GM19025 (cell line): ENCODE results near the gene MTHFD1L.

ENCODE experiments used
- ATAC-seq: cut with Tn5 transposase; IDR thresholded peaks from one replicate; pipeline ENCODE4 v1.9.1; 2021; ENCODE audit warnings: mild to moderate bottlenecking, low read depth, moderate library complexity; ENCODE audit not compliant: unreplicated experiment

Gene MTHFD1L

DNA sequence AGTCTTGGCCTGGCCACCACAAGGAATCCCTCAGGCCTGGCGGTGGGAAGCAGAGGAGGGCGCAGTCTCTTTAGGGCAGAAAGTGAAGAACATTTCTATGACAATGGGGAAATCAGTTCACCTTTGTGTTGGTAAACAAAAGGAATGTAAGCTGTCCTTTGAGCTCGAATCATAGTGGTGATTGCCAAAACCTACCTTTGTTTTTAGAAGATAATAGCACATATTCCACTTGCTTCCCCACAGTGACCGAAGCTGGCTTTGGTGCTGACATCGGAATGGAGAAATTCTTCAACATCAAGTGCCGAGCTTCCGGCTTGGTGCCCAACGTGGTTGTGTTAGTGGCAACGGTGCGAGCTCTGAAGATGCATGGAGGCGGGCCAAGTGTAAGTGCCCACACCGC lies 144.1 kb downstream of the MTHFD1L start:
- no peak for ATAC-seq

DNA sequence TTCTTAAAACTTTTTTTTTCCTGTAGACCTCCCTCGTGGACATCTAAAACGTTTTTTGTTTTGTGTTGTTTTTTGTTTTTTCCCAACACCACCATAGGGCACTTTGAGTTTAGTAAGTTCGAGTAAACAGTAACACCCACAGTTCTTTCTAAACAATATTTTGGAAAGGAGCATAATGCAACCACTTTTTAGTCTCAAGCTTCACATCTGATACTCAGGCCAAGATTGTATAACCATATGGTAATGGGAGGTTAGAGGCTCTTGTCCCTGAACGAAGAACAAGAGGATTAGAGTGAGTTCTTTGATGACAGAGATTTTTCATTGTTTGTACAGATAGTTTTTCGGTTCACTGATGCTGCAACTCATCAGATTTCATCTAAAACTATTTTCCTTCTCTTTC lies 144.6 kb downstream of the MTHFD1L start:
- no peak for ATAC-seq

DNA sequence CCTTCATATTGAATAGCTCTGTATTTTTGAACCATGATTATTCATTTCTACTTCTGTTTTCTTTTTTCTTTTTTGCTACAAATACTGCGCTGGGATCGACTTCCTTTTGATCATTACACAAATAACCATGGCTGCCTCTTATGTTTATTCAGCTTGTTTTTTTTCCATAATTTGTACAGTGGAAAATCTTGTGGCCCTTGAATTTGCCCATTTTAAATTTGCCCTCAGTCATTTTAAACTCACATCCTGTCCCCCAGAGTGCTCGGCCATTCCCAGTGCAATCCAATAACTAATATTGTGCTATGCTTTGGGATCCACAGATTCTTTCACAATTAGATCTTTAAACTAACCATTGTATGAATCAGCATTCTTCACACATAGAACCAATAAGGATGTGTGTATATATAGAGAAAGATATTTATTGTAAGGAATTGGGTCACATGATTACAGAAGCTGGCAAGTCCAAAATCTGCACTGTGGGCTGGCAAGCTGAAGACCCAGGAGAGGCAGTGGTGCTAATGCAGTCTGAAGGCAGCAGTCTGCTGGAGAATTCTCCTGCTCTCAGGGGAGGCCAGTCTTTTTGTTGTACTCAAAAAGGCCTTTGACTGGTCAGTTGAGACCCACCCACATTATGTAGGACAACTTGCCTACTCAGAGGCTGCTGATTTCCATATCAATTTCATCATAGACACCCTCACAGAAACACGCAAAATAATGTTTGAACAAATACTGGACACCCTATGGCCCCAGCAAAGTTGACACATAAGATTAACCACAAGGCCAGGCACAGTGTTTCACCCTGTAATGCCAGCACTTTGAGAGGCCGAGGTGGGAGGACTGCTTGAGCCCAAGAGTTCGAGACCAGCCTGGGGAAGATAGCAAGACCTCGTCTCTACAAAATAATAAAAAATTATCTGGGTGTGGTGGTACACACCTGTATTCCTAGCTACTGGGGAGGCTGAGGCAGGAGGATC lies 147.1 kb downstream of the MTHFD1L start:
- ATAC-seq: no peak

DNA sequence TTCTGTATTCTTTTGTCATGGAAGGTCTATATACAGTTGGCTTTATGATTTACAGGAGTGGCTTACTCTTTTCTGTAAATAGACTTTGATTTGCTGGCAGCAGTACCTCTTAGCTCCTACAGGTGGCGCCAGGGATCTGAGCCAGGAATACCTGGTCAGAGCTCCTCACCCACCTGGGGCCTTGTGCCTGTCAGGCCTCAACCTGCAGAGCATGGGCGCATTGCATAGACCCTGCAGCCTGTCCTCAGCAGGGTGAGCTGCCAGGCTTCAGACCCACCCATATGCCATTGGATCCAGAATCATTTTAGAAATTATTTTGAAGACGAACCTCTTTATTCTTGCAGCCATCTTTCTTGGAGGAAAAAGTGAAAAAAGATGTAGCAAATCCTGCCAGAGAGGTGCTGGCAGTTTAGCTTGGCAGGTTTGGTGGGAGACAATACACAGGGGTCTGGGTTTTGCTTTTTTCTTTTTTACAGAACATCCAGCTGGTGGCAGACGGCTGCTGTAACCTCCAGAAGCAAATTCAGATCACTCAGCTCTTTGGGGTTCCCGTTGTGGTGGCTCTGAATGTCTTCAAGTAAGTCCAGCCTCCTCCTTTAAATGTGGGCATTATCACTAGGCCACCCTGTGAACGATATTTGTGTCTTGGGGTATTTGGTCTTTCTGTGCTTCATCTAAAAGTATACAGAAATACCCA lies 149.1 kb downstream of the MTHFD1L start:
- ATAC-seq: peak; percentile 62

DNA sequence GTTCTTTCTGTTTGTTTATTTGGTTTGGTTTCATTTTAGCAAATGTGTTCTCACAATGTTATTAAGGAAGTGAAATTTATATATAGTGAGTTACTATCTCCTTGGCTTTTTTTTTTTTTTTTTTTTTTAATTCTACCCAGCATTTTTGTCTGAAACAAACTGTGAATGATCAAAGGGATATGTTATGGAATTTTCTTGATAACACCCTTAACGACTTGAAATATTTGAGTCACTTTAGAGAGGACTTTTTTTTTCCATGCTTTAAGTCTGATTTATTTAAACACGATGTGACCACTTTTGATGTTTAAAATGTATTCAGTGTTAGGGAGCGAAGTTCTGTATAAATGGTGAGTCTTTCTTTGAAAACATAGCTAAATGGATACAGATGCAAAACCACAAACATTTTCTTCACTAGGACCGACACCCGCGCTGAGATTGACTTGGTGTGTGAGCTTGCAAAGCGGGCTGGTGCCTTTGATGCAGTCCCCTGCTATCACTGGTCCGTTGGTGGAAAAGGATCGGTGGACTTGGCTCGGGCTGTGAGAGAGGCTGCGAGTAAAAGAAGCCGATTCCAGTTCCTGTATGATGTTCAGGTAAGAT lies 149.7 kb downstream of the MTHFD1L start:
- ATAC-seq: no peak

DNA sequence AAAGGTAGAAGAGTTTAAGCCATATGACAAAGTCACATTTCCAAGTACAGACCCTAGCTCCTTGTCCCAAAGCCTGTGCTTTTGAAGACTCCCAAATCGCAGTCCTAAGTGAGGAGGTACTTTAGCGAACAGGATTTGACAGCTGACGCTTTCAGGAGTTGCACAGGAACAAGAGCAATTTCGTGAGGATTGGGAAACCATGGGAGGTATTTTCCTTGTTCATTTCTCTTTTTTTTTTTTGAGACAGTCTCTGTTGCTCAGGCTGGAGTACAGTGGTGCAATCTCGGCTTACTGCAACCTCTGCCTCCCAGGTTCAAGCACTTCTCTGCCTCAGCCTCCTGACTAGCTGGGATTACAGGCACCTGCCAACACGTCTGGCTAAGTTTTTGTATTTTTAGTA lies 150.6 kb downstream of the MTHFD1L start:
- ATAC-seq: no peak

DNA sequence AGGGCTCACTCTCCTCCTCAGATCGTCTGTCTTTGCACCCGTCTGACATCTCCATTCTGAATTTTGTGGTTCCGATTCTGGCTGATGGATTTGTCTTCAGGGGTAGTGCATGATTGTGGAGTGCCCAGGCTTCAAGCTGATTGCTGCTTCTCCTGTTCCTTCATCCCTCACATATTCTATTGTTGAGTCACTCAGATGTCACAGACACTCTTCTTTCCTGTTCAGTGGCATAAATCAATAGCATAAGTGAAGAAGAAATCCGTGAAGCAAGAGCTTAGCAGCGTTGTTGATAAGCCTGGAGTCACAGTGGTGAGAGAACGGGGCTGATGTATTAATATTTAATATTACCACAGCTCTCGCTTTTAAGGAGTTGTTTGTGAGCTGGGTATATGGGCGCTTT lies 152.5 kb downstream of the MTHFD1L start:
- ATAC-seq: no peak

DNA sequence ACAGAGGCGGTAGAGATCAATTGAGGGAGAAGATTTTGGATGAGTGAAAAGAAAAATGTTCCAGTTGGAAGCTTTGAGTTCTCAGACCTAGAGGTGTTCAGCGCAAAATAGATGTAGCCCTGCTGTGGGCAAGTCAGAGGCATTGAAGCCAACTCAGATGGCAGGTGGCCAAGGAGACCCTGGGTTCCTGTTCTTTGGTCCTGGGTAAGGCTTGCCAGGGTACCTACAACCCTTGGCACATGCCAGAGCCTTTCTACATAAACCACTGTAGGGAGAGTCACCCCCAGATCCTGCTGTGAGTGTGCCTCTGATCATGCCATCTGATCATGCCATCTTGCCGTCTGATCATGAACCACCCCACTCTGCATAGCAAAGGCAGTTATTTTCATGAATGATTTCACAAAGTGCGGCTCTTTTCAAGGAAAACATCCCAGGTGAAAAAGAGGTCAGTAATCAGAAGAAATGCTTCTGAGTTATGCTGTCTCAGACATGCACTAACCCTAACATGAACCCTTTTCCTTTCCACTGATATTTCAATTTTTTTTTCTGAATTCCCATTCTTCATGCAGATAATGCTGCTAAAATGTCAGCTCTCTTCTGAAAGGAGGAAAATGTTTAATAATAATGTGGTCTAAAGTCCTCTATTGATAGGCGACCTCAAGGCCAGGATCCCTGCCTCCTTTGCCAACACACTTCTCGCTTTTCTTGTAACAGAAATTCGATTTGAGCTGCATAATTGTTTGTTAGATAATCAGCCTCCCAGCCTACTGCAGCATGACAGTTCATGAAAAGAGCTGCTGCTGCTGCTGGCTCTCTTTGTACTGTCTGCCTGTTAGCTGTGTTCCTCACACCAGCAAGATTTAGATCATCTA lies 153.6 kb downstream of the MTHFD1L start:
- ATAC-seq: no peak

DNA sequence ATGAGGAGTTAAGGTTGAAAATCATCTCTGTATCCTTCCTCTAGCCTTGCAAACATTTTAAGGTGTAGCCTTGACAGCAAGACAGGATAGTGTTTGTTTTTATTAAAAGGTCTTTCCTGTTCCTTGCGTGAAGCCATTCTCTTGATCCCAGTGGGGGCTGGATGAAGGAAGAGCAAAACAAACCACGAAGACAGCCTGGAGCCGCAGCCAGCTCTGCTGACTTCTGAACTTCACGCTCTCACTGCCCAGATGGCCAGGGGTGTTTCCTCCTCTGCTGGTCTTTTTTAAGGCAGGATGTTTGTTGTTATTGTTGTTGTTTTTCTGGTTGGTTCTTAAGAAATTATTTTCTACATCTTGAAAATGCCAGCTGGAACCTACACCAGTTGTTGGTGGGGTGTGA lies 156.4 kb downstream of the MTHFD1L start:
- no peak for ATAC-seq

DNA sequence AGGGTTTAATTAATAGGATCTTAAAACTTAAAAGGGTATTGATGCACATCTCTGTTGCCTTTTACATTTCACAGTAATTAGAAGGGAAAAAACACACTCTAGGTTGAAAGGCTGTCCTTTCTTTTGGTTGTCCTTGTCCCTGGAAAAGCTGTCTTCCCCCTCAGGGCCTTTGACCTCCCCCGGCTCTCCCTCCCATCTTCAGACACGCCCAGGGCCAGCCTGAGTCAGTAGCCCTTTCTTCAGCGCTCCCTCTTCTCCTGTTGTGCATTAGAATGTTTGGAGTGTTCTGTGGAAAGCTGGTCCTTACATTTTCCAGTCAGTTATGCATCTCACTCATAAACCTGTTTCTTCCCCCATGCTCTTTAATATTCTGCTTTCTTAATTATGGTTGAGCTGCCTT lies 157.0 kb downstream of the MTHFD1L start:
- no peak for ATAC-seq

DNA sequence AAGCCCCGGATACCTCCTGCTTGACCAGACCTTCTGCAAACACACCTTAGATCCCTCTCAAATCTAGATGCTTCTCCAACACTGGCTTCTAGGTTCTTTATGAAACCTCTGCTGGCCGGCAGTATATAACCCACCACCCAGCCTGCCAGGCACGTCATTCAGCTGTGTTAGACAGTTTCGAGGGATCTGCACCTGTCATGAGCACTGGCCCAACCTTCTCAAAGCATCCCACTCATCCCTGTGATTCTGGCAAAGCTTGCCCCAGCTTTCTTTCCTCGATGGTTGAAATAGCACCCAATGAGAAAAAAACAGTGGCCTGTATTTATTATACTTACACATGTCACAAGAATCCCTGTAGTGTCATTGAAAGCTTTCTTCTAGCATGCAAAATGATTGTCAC lies 157.8 kb downstream of the MTHFD1L start:
- ATAC-seq: no peak

DNA sequence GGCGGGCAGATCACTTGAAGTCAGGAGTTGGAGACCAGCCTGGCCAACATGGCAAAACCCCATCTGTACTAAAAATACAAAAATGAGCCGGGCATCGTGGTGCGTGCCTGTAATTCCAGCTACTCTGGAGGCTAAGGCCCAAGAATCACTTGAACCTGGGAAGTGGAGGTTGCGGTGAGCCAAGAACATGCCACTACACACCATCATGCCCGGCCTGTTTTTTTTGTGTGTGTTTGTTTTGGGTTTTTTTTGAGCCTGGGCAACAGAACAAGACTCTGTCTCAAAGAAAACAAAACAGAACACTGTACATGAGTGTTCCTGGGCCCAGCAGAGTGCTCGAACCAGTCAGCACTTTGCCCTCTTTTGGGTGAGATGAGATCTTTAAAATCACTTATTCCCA lies 159.1 kb downstream of the MTHFD1L start:
- ATAC-seq: no peak

DNA sequence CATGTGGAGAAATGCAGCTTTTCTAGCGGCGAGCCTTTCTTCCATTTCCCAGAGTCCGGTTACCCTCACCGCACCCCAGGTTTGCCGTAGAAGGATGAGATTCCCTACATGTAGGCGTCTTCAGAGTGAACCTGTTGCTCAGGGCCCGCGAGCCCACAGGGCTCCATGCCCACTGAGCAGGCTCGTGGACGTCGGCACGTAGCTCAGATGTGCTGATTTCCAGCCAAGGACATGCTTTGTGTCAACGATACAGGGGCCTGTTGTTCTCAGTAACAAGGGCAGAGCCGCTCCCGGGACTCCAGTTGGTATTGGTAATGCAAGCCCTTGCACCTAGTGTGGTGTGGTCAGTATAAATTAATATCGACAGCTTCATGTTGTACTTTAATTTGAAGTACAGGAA lies 159.6 kb downstream of the MTHFD1L start:
- ATAC-seq: no peak

DNA sequence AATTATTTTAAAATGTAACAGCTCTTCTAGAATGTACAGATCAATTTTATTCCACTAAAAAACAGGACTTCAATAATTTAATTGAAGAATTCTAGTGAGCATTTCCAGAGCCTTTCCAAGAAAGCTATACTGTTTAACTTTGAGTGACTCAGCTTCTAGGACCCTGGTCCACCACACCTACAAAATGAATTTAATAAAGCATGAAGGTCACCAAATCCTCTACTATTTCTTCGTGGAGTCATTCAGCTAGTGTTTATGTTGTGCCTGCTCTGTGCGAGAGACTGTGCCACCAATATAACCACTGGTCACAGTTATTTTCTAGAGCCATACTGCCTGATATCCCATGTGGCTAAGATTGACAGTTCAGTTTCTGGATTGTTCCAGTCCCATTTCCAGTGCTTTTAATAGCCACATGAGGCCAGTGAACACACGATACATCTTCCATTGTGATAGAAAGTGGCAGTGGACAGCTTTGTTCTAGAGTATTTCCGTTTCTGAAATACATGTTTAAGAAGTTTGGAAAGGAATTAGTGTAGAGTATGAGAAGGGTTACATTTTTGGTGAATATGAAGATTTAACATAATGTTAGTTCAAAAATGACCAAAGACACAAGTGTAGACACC lies 160.7 kb downstream of the MTHFD1L start:
- no peak for ATAC-seq

DNA sequence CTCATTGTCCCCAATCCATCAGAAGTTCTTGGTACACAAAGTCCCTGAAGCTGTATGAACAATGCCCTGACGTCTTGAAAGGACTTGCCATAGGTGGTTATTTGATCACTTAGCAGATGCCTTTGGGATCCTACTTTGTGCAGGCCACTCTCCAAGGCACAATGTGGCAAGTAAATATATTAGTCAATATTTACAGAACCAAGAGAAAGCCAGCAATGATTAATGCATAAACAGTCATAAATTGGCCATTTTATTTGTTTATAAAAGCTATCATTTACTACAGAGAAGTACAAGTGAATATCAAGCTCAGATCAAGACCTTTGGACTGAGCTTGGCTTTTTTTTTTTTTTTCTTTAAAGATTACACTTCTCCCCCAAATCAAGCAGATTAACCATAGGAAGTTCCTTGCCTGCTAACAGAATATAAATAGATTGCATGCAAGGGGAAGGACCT lies 161.8 kb downstream of the MTHFD1L start:
- ATAC-seq: no peak

DNA sequence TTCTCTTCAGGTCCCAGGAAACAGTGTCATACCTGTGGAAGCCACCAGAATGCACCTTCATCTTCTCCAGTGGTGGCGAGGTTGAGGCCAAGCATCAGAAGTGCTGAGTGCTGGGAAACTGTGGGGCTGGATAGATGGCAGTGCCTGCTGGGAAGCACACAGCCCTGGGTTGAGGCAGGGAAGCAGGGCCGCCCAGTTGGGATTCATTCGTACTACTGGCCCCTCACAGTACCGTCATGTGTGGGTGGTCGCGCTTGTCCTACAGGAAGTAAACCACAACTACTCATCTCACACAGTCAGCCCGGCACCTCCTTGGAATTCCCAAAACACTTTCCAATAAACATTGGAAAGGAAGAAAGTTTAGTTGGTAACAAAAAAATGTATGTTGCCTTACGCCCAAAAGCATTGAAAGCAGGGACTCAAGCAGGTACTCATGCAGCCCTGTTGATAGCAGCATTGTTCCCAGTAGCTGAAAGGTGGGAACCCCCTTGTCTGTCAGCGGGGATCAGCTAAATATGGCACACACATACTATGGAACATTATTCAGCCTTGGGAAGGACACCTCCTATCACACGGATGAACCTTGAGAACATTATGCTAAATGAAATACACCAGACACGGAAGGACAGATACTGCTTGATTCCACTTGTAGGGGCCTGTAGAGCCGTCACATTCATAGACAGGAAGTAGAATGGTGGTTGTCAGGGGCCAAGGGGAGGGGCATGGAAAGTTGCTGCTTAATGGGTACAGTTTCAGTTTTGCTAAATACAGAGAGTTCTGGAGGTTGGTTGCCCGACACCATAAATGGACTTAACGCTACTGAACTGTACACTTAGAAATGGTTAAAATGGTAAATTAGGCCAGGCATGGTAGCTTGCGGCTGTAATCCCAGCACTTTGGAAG lies 162.7 kb downstream of the MTHFD1L start:
- no peak for ATAC-seq

DNA sequence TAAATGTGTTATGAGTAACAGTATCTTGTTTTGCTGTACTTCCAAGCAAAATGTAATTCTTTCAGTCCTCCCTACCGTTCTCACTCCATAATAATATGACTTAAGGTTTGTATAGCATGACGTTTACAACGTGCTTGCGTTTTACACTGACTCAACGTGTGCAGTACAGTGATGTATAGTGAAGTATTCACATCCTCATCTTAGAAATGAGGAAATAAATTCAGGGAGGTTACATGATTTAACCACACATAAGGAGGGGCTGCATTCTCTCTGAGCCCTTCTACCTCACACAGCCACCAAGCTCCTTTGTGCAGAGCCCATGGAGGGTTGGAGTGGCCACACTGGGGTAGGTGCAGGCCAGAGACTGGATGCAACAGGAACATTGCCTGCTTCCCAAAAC lies 164.5 kb downstream of the MTHFD1L start:
- no peak for ATAC-seq

DNA sequence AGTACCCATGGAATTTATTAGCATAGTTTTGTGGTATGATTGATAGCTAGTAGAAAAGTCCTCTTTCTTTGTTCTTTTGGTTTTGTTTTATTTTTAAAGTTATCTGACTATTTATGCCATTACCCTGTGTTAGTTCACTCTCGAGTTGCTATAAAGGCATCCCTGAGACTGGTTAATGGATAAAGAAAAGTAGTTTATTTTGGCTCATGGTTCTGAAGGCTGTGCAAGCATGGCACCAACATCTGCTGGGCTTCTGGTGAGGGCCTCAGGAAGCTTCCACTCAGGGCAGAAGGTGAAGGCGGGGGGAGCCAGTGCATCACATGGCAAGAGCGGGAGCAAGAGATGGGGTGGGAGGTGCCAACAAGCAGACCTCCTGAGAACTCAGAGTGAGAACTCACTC lies 166.5 kb downstream of the MTHFD1L start:
- ATAC-seq: no peak
